Lower leg skin (tissue), 4 donors: ENCODE data around the gene METTL1. TPM values are rescaled to one million over a fixed set of nuclear protein-coding genes. Genes with fewer than 3 reads are reported as not detected.
"Not testable (repeated sequence)": the region's sequence is repeated elsewhere in the genome, so short reads cannot be mapped to it uniquely, and the experiment has no call there.

Source experiments
- DNase-seq, 2 donors: peaks; one replicate each; pipeline ENCODE4 v3.0.0-alpha.2; 2019; ENCODE audit warnings: low spot score in 2 of 2
- H3K4me3 ChIP-seq: fragments of 200-600 bp; sonication (generic); 2 replicates; pipeline ENCODE4 v1.5.1; 2017; ENCODE audit warnings: mild to moderate bottlenecking, low read depth; ENCODE audit not compliant: poor library complexity, severe bottlenecking
- CTCF ChIP-seq, 3 donors: fragments of 450-650 bp; IDR thresholded peaks; one replicate each; pipeline ENCODE4 v1.5.1; 2016; ENCODE audit warnings: antibody characterized with exemption in 3 of 3, mild to moderate bottlenecking in 3 of 3, moderate library complexity in 2 of 3
- POLR2A ChIP-seq, 2 donors: fragments of 450-650 bp; IDR thresholded peaks; one replicate each; pipeline ENCODE4 v1.6.1; 2016 to 2017; ENCODE audit warnings: antibody characterized with exemption in 2 of 2, mild to moderate bottlenecking in 1 of 2, moderate library complexity in 1 of 2
- WGBS, 2 donors: methylation state at CpG; one replicate each; pipeline ENCODE4 v1.1.5; 2018; 5-methylcytosine and 5-hydroxymethylcytosine counted together
- intact Hi-C: fragments of 100-400 bp; cut with DNase I; formaldehyde crosslinking; loops from one replicate; pipeline ENCODE4 v1.15.0; 2023; ENCODE audit warnings: low total_unique reads
- total RNA-seq, 4 donors: library from RNA; depleted of rRNA; stranded (reverse); fragments of >200 nt; gene quantifications; one replicate each; pipeline ENCODE4 v1.1.0, GENCODE V29; 2016

The METTL1 gene
- total RNA-seq, 4 donors from 2014 or later, result 5.9 to 13.5 (median 11.0) TPM

GRCh38 chr12:57775563-57776246 is 3.8 kb upstream of the METTL1 start:
- TF ChIP-seq POLR2A (IDR thresholded peaks at IDR 0.05) (no peak), CTCF (IDR thresholded peaks at IDR 0.05) (no peak)
- intact Hi-C loops, result no loop called here
- no peak overlapping the region for H3K4me3 ChIP-seq
- 81 to 83% methylated on average over 4 of the region's 4 CpGs for WGBS, 2 donors
- DNase-seq, result no peak

GRCh38 chr12:57775044-57775443 is 3.1 kb upstream of the METTL1 start:
- intact Hi-C loops, result no loop called here
- H3K4me3 ChIP-seq, result no peak overlapping the region
- TF ChIP-seq CTCF (IDR thresholded peaks at IDR 0.05) (no peak), POLR2A (IDR thresholded peaks at IDR 0.05) (no peak)
- WGBS, 2 donors, result 53 to 63% methylated on average over 3 of the region's 3 CpGs
- DNase-seq, result no peak

GRCh38 chr12:57774634-57775033 is 2.7 kb upstream of the METTL1 start:
- H3K4me3 ChIP-seq, DNase-seq, intact Hi-C loops: not testable (repeated sequence)
- WGBS, 2 donors, result 86 to 91% methylated on average over 11 of the region's 11 CpGs

GRCh38 chr12:57772429-57773322 is 771 bp upstream of the METTL1 start, which contains the start of gene EEF1AKMT3:
TSS of gene EEF1AKMT3 (plus strand) at chr12:57772614. CDS start at chr12:57772725, 111 bp downstream.
- intact Hi-C loops, result no loop called here
- H3K4me3 ChIP-seq, result peak within 1 kb of the TSS; percentile 59
- peak; percentile 53 to 94 for DNase-seq
- WGBS, 2 donors, result 1 to 3% methylated on average over 43 to 52 of the region's 67 CpGs
- TF ChIP-seq CTCF (IDR thresholded peaks at IDR 0.05), result no peak
- TF ChIP-seq POLR2A (IDR thresholded peaks at IDR 0.05), result no peak

- TF ChIP-seq POLR2A (IDR thresholded peaks at IDR 0.05) (no peak), CTCF (IDR thresholded peaks at IDR 0.05) (no peak)
These were observed 551 bp downstream of the METTL1 start for GRCh38 chr12:57771236-57771872.

GRCh38 chr12:57770734-57771133 is 1.2 kb downstream of the METTL1 start:
- no peak overlapping the region for H3K4me3 ChIP-seq
- no peak for DNase-seq
- WGBS, 2 donors, result 89 to 94% methylated on average over 4 of the region's 4 CpGs
- intact Hi-C loops, result no loop called here
- TF ChIP-seq CTCF (IDR thresholded peaks at IDR 0.05) (no peak), POLR2A (IDR thresholded peaks at IDR 0.05) (no peak)

More at GRCh38 chr12:57771236-57771872, 551 bp downstream of the METTL1 start:
- intact Hi-C loops, result no loop called here
- DNase-seq, result peak; percentile 86 to 96
- peak overlapping the region; percentile 59 for H3K4me3 ChIP-seq
- 3 to 4% methylated on average over 16 of the region's 16 CpGs for WGBS, 2 donors
